ENCODE data around the gene TMCO4.

Gene TMCO4

GRCh38 chr1:19678931-19679453 lies 120.7 kb downstream of the TMCO4 start:
- H3K4me3 ChIP-seq (ENCODE audit: low read depth, low read length, poor library complexity, severe bottlenecking) = no peak overlapping the region
- H3K36me3 ChIP-seq (ENCODE audit: insufficient read depth, low read length) = no peaks in the 10 kb centered on the region
- no peak overlapping the region for H2AFZ ChIP-seq (ENCODE audit: low read length)
- H3K4me1 ChIP-seq (ENCODE audit: insufficient read depth, low read length, severe bottlenecking) = no peaks in the 10 kb centered on the region
- H3K4me2 ChIP-seq (ENCODE audit: low read length) = no peak overlapping the region
- H3K9me3 ChIP-seq (ENCODE audit: low read length) = no peaks in the 10 kb centered on the region
- no peaks in the 10 kb centered on the region for H3K79me2 ChIP-seq (ENCODE audit: insufficient read depth, low read length)
- H4K20me1 ChIP-seq (ENCODE audit: insufficient read depth, low read length) = no peaks in the 10 kb centered on the region
- no peak overlapping the region for H3K27ac ChIP-seq (ENCODE audit: low read depth, low read length, poor library complexity, severe bottlenecking)
- no peak overlapping the region for H3K9ac ChIP-seq (ENCODE audit: low read length)
- no peaks in the 10 kb centered on the region for H3F3A ChIP-seq (ENCODE audit: insufficient read depth, low read length)
- H3K27me3 ChIP-seq (ENCODE audit: insufficient read depth, low read length) = no peaks in the 10 kb centered on the region
- no peaks in the 10 kb centered on the region for H3K9me2 ChIP-seq (ENCODE audit: low read depth, low read length)
- TF ChIP-seq EZH2 (IDR thresholded peaks at IDR 0.05; ENCODE audit: borderline replicate concordance, low read length) = no peak
- TF ChIP-seq CTCF (IDR thresholded peaks at IDR 0.05; ENCODE audit: low read length) = no peak

GRCh38 chr1:19678493-19678892 lies 121.2 kb downstream of the TMCO4 start:
- TF ChIP-seq CTCF (IDR thresholded peaks at IDR 0.05; ENCODE audit: low read length) = no peak
- TF ChIP-seq EZH2 (IDR thresholded peaks at IDR 0.05; ENCODE audit: borderline replicate concordance, low read length) = no peak
- no peak overlapping the region for H3K9ac ChIP-seq (ENCODE audit: low read length)
- no peaks in the 10 kb centered on the region for H3K9me2 ChIP-seq (ENCODE audit: low read depth, low read length)
- H3F3A ChIP-seq (ENCODE audit: insufficient read depth, low read length) = no peaks in the 10 kb centered on the region
- H3K27me3 ChIP-seq (ENCODE audit: insufficient read depth, low read length) = no peaks in the 10 kb centered on the region
- no peak overlapping the region for H3K4me2 ChIP-seq (ENCODE audit: low read length)
- H3K36me3 ChIP-seq (ENCODE audit: insufficient read depth, low read length) = no peaks in the 10 kb centered on the region
- no peak overlapping the region for H3K27ac ChIP-seq (ENCODE audit: low read depth, low read length, poor library complexity, severe bottlenecking)
- H3K4me1 ChIP-seq (ENCODE audit: insufficient read depth, low read length, severe bottlenecking) = no peaks in the 10 kb centered on the region
- no peaks in the 10 kb centered on the region for H4K20me1 ChIP-seq (ENCODE audit: insufficient read depth, low read length)
- H3K9me3 ChIP-seq (ENCODE audit: low read length) = no peaks in the 10 kb centered on the region
- no peaks in the 10 kb centered on the region for H3K79me2 ChIP-seq (ENCODE audit: insufficient read depth, low read length)
- no peak overlapping the region for H2AFZ ChIP-seq (ENCODE audit: low read length)
- H3K4me3 ChIP-seq (ENCODE audit: low read depth, low read length, poor library complexity, severe bottlenecking) = no peak overlapping the region

- no peaks in the 10 kb centered on the region for H3K9me3 ChIP-seq (ENCODE audit: low read length)
- no peak overlapping the region for H3K4me3 ChIP-seq (ENCODE audit: low read depth, low read length, poor library complexity, severe bottlenecking)
- no peak overlapping the region for H3K4me2 ChIP-seq (ENCODE audit: low read length)
- no peaks in the 10 kb centered on the region for H3K79me2 ChIP-seq (ENCODE audit: insufficient read depth, low read length)
- no peaks in the 10 kb centered on the region for H3K27me3 ChIP-seq (ENCODE audit: insufficient read depth, low read length)
- H3F3A ChIP-seq (ENCODE audit: insufficient read depth, low read length) = no peaks in the 10 kb centered on the region
- H3K9ac ChIP-seq (ENCODE audit: low read length) = no peak overlapping the region
- H2AFZ ChIP-seq (ENCODE audit: low read length) = no peak overlapping the region
- no peaks in the 10 kb centered on the region for H3K4me1 ChIP-seq (ENCODE audit: insufficient read depth, low read length, severe bottlenecking)
- H4K20me1 ChIP-seq (ENCODE audit: insufficient read depth, low read length) = no peaks in the 10 kb centered on the region
- H3K9me2 ChIP-seq (ENCODE audit: low read depth, low read length) = no peaks in the 10 kb centered on the region
- no peaks in the 10 kb centered on the region for H3K36me3 ChIP-seq (ENCODE audit: insufficient read depth, low read length)
- no peak for TF ChIP-seq EZH2 (IDR thresholded peaks at IDR 0.05; ENCODE audit: borderline replicate concordance, low read length)
- no peak for TF ChIP-seq CTCF (IDR thresholded peaks at IDR 0.05; ENCODE audit: low read length)
- no peak overlapping the region for H3K27ac ChIP-seq (ENCODE audit: low read depth, low read length, poor library complexity, severe bottlenecking)
Measured at GRCh38 chr1:19676438-19676922, 123.2 kb downstream of the TMCO4 start.
